T-helper 1 cell (primary cell): ENCODE results near the gene ZXDC.

Source experiments
- DNase-seq, 5 donors: peaks; one replicate each; pipeline ENCODE4 v3.0.0-alpha.2; 2012 to 2020

The ZXDC gene

GRCh38 chr3:126412841-126413692 lies 62.6 kb downstream of the ZXDC start:
- no peak for DNase-seq

- DNase-seq = no peak
These were observed 67.6 kb downstream of the ZXDC start for GRCh38 chr3:126408099-126408498.

GRCh38 chr3:126407412-126408044 lies 68.2 kb downstream of the ZXDC start:
- no peak for DNase-seq

- DNase-seq = no peak
These were observed 69.0 kb downstream of the ZXDC start for GRCh38 chr3:126406389-126407296.

GRCh38 chr3:126402666-126403302 lies 72.9 kb downstream of the ZXDC start:
- no peak for DNase-seq

- no peak for DNase-seq
These were observed 73.5 kb downstream of the ZXDC start for GRCh38 chr3:126402178-126402577.

- no peak for DNase-seq
These were observed 74.0 kb downstream of the ZXDC start for GRCh38 chr3:126401611-126402160.

- no peak for DNase-seq
These were observed 75.9 kb downstream of the ZXDC start for GRCh38 chr3:126399756-126400155.

GRCh38 chr3:126399351-126399735 lies 76.3 kb downstream of the ZXDC start:
- DNase-seq = no peak

- DNase-seq = no peak
These were observed 77.0 kb downstream of the ZXDC start for GRCh38 chr3:126398423-126399350.

- DNase-seq = no peak
These were observed 77.9 kb downstream of the ZXDC start for GRCh38 chr3:126397610-126398422.

GRCh38 chr3:126396536-126396935 lies 79.2 kb downstream of the ZXDC start:
- DNase-seq = no peak

- no peak for DNase-seq
These were observed 79.7 kb downstream of the ZXDC start for GRCh38 chr3:126395846-126396513.

- no peak for DNase-seq
These were observed 80.7 kb downstream of the ZXDC start for GRCh38 chr3:126394977-126395321.

GRCh38 chr3:126394179-126394976 lies 81.3 kb downstream of the ZXDC start, which contains the start of gene CFAP100:
CFAP100 (plus strand) TSS chr3:126394909; CDS start chr3:126396001, 1,092 bp downstream.
- DNase-seq = no peak

GRCh38 chr3:126393563-126393962 lies 82.1 kb downstream of the ZXDC start:
- DNase-seq = no peak

GRCh38 chr3:126392246-126392645 lies 83.4 kb downstream of the ZXDC start:
- no peak for DNase-seq

GRCh38 chr3:126391631-126392030 lies 84.1 kb downstream of the ZXDC start:
- DNase-seq = no peak

- no peak for DNase-seq
These were observed 84.9 kb downstream of the ZXDC start for GRCh38 chr3:126390751-126391150.
